ENCODE data around the gene KCNN1. TPM values are rescaled to one million over a fixed set of nuclear protein-coding genes. Genes with fewer than 3 reads are reported as not detected.
"Not testable (repeated sequence)": the region's sequence is repeated elsewhere in the genome, so short reads cannot be mapped to it uniquely, and the experiment has no call there.

Gene KCNN1
- total and polyA plus RNA-seq, 9 of the 15 experiments (the other 6 are each of a cell fraction or from before 2014, with no cell fraction given): 0.01 to 6.2 (median 0.72) TPM

DNA sequence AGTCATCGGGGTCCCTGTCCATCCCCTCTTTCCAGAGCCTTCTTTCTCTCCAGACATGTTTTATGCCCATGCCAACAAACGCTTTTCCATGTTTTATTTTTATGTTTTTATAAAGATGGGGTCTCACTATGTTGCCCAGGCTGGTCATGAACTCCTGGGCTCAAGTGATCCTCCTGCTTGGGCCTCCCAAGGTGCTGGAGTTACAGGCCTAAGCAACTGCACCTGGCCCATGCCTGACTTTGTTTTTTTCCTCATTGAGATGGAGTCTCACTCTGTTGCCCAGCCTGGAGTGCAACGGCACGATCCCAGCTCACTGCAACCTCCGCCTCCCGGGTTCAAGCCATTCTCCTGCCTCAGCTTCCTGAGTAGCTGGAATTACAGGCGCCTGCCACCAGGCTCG, 19.7 kb downstream of the KCNN1 start:
- H3K79me2 ChIP-seq (ENCODE audit: control insufficient read depth, insufficient read depth, low read length); in situ Hi-C loops (cut with MboI); H3K9ac ChIP-seq (ENCODE audit: insufficient read depth in 1 of 2, low read depth in 2 of 2, low read length in 2 of 2); FAIRE-seq; H3K9me1 ChIP-seq (ENCODE audit: control insufficient read depth, insufficient read depth, low read length); H2AFZ ChIP-seq (ENCODE audit: low read depth, low read length); BruUV-seq (replicated peaks); H3K36me3 ChIP-seq (ENCODE audit: control insufficient read depth, insufficient read depth, low read length); DNase-seq (ENCODE audit: extremely low read depth in 1 of 4, low spot score in 3 of 4); ATAC-seq; H3K4me2 ChIP-seq (ENCODE audit: insufficient read depth, low read length); CTCF ChIA-PET (ENCODE audit: low intra/inter-chr PET ratio); H3K4me3 ChIP-seq; H3K9me3 ChIP-seq (replicated peaks; ENCODE audit: control insufficient read depth, insufficient read depth, low read depth, low read length); H3K27ac ChIP-seq (ENCODE audit: extremely low read depth, low read depth, low read length); H4K20me1 ChIP-seq (replicated peaks; ENCODE audit: control insufficient read depth, insufficient read depth, low read length); intact Hi-C loops (cut with micrococcal nuclease); POLR2A ChIA-PET: not testable (repeated sequence)
- 74% methylated on average over 8 of the region's 8 CpGs for WGBS (ENCODE audit: insufficient coverage, low coverage, missing lambda C conversion rate)
- Histone ChIP-seq H3K27me3 (ENCODE audit: control insufficient read depth in 2 of 2, insufficient read depth in 2 of 2, low read length in 2 of 2) (peaks cover 3 to 11% of the 10 kb centered on the region in 2 experiments; a peak in 4 of 5 replicates), H3K4me1 (replicated peaks in 1 of 2; ENCODE audit: control insufficient read depth in 2 of 2, insufficient read depth in 2 of 2, low read length in 2 of 2) (peaks cover 7 to 28% of the 10 kb centered on the region in 2 experiments; a peak in 4 of 5 replicates)
- peak; percentile 89 for TF ChIP-seq ZNF121 (CRISPR knock-in tag; conservative IDR thresholded peaks at IDR 0.05)

- no peak overlapping the region for H3K27ac ChIP-seq (ENCODE audit: extremely low read depth, low read depth, low read length)
- no peak for FAIRE-seq
- DNase-seq (ENCODE audit: extremely low read depth in 1 of 4, low spot score in 3 of 4): no peak
- intact Hi-C loops (cut with micrococcal nuclease) (no loop called here), in situ Hi-C loops (cut with MboI) (no loop called here)
- H3K4me2 ChIP-seq (ENCODE audit: insufficient read depth, low read length): no peak overlapping the region
- H3K79me2 ChIP-seq (ENCODE audit: control insufficient read depth, insufficient read depth, low read length): no peaks in the 10 kb centered on the region
- CTCF ChIA-PET (ENCODE audit: low intra/inter-chr PET ratio): no interaction called here
- no peaks in the 10 kb centered on the region for H3K27me3 ChIP-seq (ENCODE audit: control insufficient read depth in 2 of 2, insufficient read depth in 2 of 2, low read length in 2 of 2)
- no peaks in the 10 kb centered on the region for H3K9me3 ChIP-seq (replicated peaks; ENCODE audit: control insufficient read depth, insufficient read depth, low read depth, low read length)
- no peak overlapping the region for H3K4me3 ChIP-seq
- no peaks in the 10 kb centered on the region for H3K36me3 ChIP-seq (ENCODE audit: control insufficient read depth, insufficient read depth, low read length)
- H3K4me1 ChIP-seq (replicated peaks in 1 of 2; ENCODE audit: control insufficient read depth in 2 of 2, insufficient read depth in 2 of 2, low read length in 2 of 2): peaks cover 7 to 24% of the 10 kb centered on the region in 2 experiments; a peak in 4 of 5 replicates
- no peak for ATAC-seq
- no TSS peak for BruUV-seq (replicated peaks)
- POLR2A ChIA-PET: interaction anchor here (0.5 to 0.6 kb wide), 2 partner anchors 401 to 467 kb away, joined by 3 to 4 read pairs; no protein-coding TSS in a partner anchor
- H3K9me1 ChIP-seq (ENCODE audit: control insufficient read depth, insufficient read depth, low read length): no peaks in the 10 kb centered on the region
- H2AFZ ChIP-seq (ENCODE audit: low read depth, low read length): no peak overlapping the region
- peak overlapping the region in 1 of 2 experiments; percentile 8; a peak in 2 of 4 replicates for H3K9ac ChIP-seq (ENCODE audit: insufficient read depth in 1 of 2, low read depth in 2 of 2, low read length in 2 of 2)
- H4K20me1 ChIP-seq (replicated peaks; ENCODE audit: control insufficient read depth, insufficient read depth, low read length): no peaks in the 10 kb centered on the region
- 56% methylated on average over 9 of the region's 13 CpGs for WGBS (ENCODE audit: insufficient coverage, low coverage, missing lambda C conversion rate)
- TF ChIP-seq, protein P1, sequence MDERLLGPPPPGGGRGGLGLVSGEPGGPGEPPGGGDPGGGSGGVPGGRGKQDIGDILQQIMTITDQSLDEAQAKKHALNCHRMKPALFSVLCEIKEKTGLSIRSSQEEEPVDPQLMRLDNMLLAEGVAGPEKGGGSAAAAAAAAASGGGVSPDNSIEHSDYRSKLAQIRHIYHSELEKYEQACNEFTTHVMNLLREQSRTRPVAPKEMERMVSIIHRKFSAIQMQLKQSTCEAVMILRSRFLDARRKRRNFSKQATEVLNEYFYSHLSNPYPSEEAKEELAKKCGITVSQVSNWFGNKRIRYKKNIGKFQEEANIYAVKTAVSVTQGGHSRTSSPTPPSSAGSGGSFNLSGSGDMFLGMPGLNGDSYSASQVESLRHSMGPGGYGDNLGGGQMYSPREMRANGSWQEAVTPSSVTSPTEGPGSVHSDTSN (CRISPR knock-in tag; IDR thresholded peaks at IDR 0.05; ENCODE audit: low read depth): no peak
- TF ChIP-seq, protein P1 (tag; conservative IDR thresholded peaks at IDR 0.05; ENCODE audit: low read depth): no peak
- TF ChIP-seq RCOR1 (IDR thresholded peaks at IDR 0.05; ENCODE audit: borderline replicate concordance in 1 of 2, low read depth in 2 of 2, low read length in 2 of 2) (0 out of 4 replicates have a peak, but pooled peaks of 1 of the 2 experiments have one; percentile 10), ZFP36 (IDR thresholded peaks at IDR 0.05; ENCODE audit: low read depth, low read length, partially characterized antibody) (peak; percentile 97), SAFB (IDR thresholded peaks at IDR 0.05; ENCODE audit: borderline replicate concordance, low read depth, low read length) (no peak), FOXP4 (CRISPR knock-in tag; IDR thresholded peaks at IDR 0.05; ENCODE audit: borderline replicate concordance) (no peak), RAD51 (IDR thresholded peaks at IDR 0.05; ENCODE audit: borderline replicate concordance, low read depth) (no peak), SLC30A9 (CRISPR knock-in tag; IDR thresholded peaks at IDR 0.05) (no peak), MAFF (IDR thresholded peaks at IDR 0.05; ENCODE audit: low read length) (no peak), TARDBP (IDR thresholded peaks at IDR 0.05) (no peak)
Observed at GRCh38 chr19:17988161-17988560, 21.3 kb downstream of the KCNN1 start.

Data from K562 (cell line).